H1 (cell line): ENCODE measurements around the gene RNF125. TPM values are rescaled to one million over a fixed set of nuclear protein-coding genes. Genes with fewer than 3 reads are reported as not detected.

ENCODE experiments used
- CTCF ChIA-PET: fragments of 300-600 bp; sonication (Branson Sonifier 250); formaldehyde crosslinking; loops from one replicate; lab custom pipeline; 2021; ENCODE audit not compliant: partially characterized antibody; lab: Charles Lee
- POLR2A ChIA-PET: fragments of 300-600 bp; sonication (Branson Sonifier 250); formaldehyde crosslinking; loops from one replicate; lab custom pipeline; 2021; ENCODE audit warnings: inconsistent platforms; ENCODE audit not compliant: partially characterized antibody; lab: Charles Lee
- DNase-seq, 2 experiments: peaks; one replicate each; pipeline versions ENCODE4 v3.0.0 to v3.0.0-alpha.2; 2010 to 2022; ENCODE audit warnings: low spot score in 2 of 2, low read depth in 1 of 2, mixed read lengths in 1 of 2
- FAIRE-seq: peaks from 2 replicates; lab custom pipeline; 2011; peaks lifted over from hg19 to GRCh38; lab: Jason Lieb, UNC
- H2AFZ ChIP-seq: 2 replicates; pipeline ENCODE4 v1.8.1; 2012; ENCODE audit warnings: low read length, inconsistent platforms
- H2AK5ac ChIP-seq: 2 replicates; pipeline ENCODE4 v1.6.1; 2013; ENCODE audit warnings: low read depth, low read length
- H2BK120ac ChIP-seq: replicated peaks from 2 replicates; pipeline ENCODE3; 2013; ENCODE audit warnings: low read depth, low read length, inconsistent platforms
- H2BK12ac ChIP-seq: 2 replicates; pipeline ENCODE4 v1.6.1; 2013; ENCODE audit warnings: low read depth, low read length
- H2BK15ac ChIP-seq: 2 replicates; pipeline ENCODE4 v1.6.1; 2013; ENCODE audit warnings: low read length
- H2BK20ac ChIP-seq: 2 replicates; pipeline ENCODE4 v1.6.1; 2013; ENCODE audit warnings: low read length
- H2BK5ac ChIP-seq: 2 replicates; pipeline ENCODE4 v1.6.1; 2013; ENCODE audit warnings: low read depth, low read length
- H3K14ac ChIP-seq: 2 replicates; pipeline ENCODE4 v1.6.1; 2013; ENCODE audit warnings: inconsistent platforms; ENCODE audit not compliant: insufficient read length
- H3K18ac ChIP-seq: 2 replicates; pipeline ENCODE4 v1.6.1; 2013; ENCODE audit warnings: low read length; ENCODE audit errors: extremely low read depth
- H3K23ac ChIP-seq: 2 replicates; pipeline ENCODE4 v1.6.1; 2013; ENCODE audit warnings: inconsistent platforms; ENCODE audit not compliant: insufficient read length
- H3K23me2 ChIP-seq: 2 replicates; pipeline ENCODE4 v1.6.1; 2013; ENCODE audit warnings: low read depth, low read length
- H3K27ac ChIP-seq: 2 replicates; pipeline ENCODE4 v1.6.1; 2011; ENCODE audit warnings: low read depth, low read length, inconsistent platforms
- H3K27me3 ChIP-seq, 4 experiments: replicated peaks in 1 of 4; 1 replicate in 1 of 4; 2 replicates in 3 of 4; pipeline versions ENCODE4 v1.6.1 to v1.8.1; 2011 to 2013; ENCODE audit warnings: low read length in 3 of 4, mild to moderate bottlenecking in 3 of 4, inconsistent platforms in 2 of 4, mixed read lengths in 2 of 4, moderate library complexity in 1 of 4; ENCODE audit not compliant: control insufficient read depth in 3 of 4, insufficient read depth in 3 of 4; ENCODE audit errors: extremely low read depth in 1 of 4
- H3K36me3 ChIP-seq, 4 experiments: 2 replicates each; pipeline versions ENCODE4 v1.6.1 to v1.8.1; 2011 to 2013; ENCODE audit warnings: mild to moderate bottlenecking in 4 of 4, low read length in 3 of 4, moderate library complexity in 2 of 4, control low read depth in 1 of 4, inconsistent platforms in 1 of 4; ENCODE audit not compliant: insufficient read depth in 4 of 4, control insufficient read depth in 2 of 4
- H3K4ac ChIP-seq: replicated peaks from 2 replicates; pipeline ENCODE3; 2013; ENCODE audit warnings: low read length, low read depth, mixed read lengths, inconsistent platforms; ENCODE audit not compliant: insufficient read length
- H3K4me1 ChIP-seq, 4 experiments: replicated peaks in 1 of 4; 1 replicate in 1 of 4; 2 replicates in 3 of 4; pipeline versions ENCODE4 v1.6.1 to v1.8.1; 2011 to 2013; ENCODE audit warnings: low read length in 3 of 4, inconsistent platforms in 2 of 4, mixed read lengths in 1 of 4; ENCODE audit not compliant: insufficient read depth in 4 of 4, control insufficient read depth in 3 of 4
- H3K4me2 ChIP-seq, 2 experiments: 2 replicates each; pipeline versions ENCODE4 v1.6.1 to v1.8.1; 2011 to 2013; ENCODE audit warnings: low read depth in 2 of 2, low read length in 2 of 2, control low read depth in 1 of 2, inconsistent platforms in 1 of 2, mild to moderate bottlenecking in 1 of 2; ENCODE audit not compliant: insufficient read depth in 1 of 2
- H3K4me3 ChIP-seq, 4 experiments: fragments of 200-600, 300-600 bp in 1 of 4; sonication (generic), shearing (Covaris generic), sonication (Bioruptor Twin) in 1 of 4; 2 replicates each; pipeline versions ENCODE4 v1.5.1 to v1.8.1; 2011 to 2016; ENCODE audit warnings: low read length in 4 of 4, low read depth in 3 of 4, control low read depth in 2 of 4, inconsistent platforms in 2 of 4, mild to moderate bottlenecking in 2 of 4, mixed read lengths in 1 of 4, moderate library complexity in 1 of 4; ENCODE audit not compliant: insufficient read depth in 2 of 4; ENCODE audit errors: extremely low read depth in 1 of 4
- H3K56ac ChIP-seq: replicated peaks from 2 replicates; pipeline ENCODE3; 2013; ENCODE audit warnings: low read depth, mild to moderate bottlenecking, mixed read lengths, low read length, inconsistent platforms; ENCODE audit not compliant: insufficient read length
- H3K79me1 ChIP-seq: 2 replicates; pipeline ENCODE4 v1.6.1; 2013; ENCODE audit warnings: low read depth, low read length, control low read depth
- H3K79me2 ChIP-seq, 2 experiments: 2 replicates each; pipeline versions ENCODE4 v1.6.1 to v1.8.1; 2012 to 2013; ENCODE audit warnings: low read length in 2 of 2, mild to moderate bottlenecking in 2 of 2, inconsistent platforms in 1 of 2; ENCODE audit not compliant: insufficient read depth in 2 of 2, control insufficient read depth in 1 of 2
- H3K9ac ChIP-seq, 4 experiments: replicated peaks in 1 of 4; 1 replicate in 1 of 4; 2 replicates in 3 of 4; pipeline versions ENCODE4 v1.6.1 to v1.8.1; 2011 to 2013; ENCODE audit warnings: low read depth in 3 of 4, low read length in 3 of 4, control low read depth in 2 of 4, mild to moderate bottlenecking in 2 of 4, moderate library complexity in 2 of 4, inconsistent platforms in 1 of 4; ENCODE audit errors: extremely low read depth in 1 of 4
- H3K9me3 ChIP-seq, 2 experiments: 2 replicates each; pipeline versions ENCODE4 v1.6.1 to v1.8.1; 2012 to 2013; ENCODE audit warnings: mild to moderate bottlenecking in 2 of 2, moderate library complexity in 2 of 2, control low read depth in 1 of 2, inconsistent platforms in 1 of 2, low read depth in 1 of 2, low read length in 1 of 2, mixed read lengths in 1 of 2; ENCODE audit not compliant: insufficient read depth in 2 of 2
- H4K20me1 ChIP-seq, 2 experiments: replicated peaks in 1 of 2; 2 replicates each; pipeline versions ENCODE3 to v1.8.1; 2011 to 2013; ENCODE audit warnings: inconsistent platforms in 2 of 2, low read length in 2 of 2, mild to moderate bottlenecking in 1 of 2; ENCODE audit not compliant: insufficient read depth in 2 of 2, control insufficient read depth in 1 of 2
- H4K5ac ChIP-seq: 2 replicates; pipeline ENCODE4 v1.6.1; 2013; ENCODE audit warnings: low read length, low read depth, mixed read lengths, inconsistent platforms; ENCODE audit not compliant: insufficient read length
- H4K8ac ChIP-seq: 2 replicates; pipeline ENCODE4 v1.8.0; 2013; ENCODE audit warnings: mild to moderate bottlenecking, moderate library complexity, low read length, inconsistent platforms; ENCODE audit not compliant: insufficient read depth; ENCODE audit errors: extremely low read depth
- H4K91ac ChIP-seq: replicated peaks from 2 replicates; pipeline ENCODE3; 2013; ENCODE audit warnings: low read length, mixed read lengths, inconsistent platforms; ENCODE audit not compliant: insufficient read length
- HDAC6 ChIP-seq: IDR thresholded peaks from one replicate; pipeline ENCODE4 v1.7.1; 2012; ENCODE audit warnings: low read depth, mild to moderate bottlenecking, inconsistent platforms, low read length, moderate library complexity
- RXRA ChIP-seq: IDR thresholded peaks from 2 replicates; pipeline ENCODE4 v1.6.1; 2011; ENCODE audit warnings: low read depth, mild to moderate bottlenecking, low read length, moderate library complexity; ENCODE audit not compliant: insufficient read depth
- TAF7 ChIP-seq: optimal IDR thresholded peaks from 2 replicates; pipeline ENCODE3; 2011; ENCODE audit warnings: low read depth, mild to moderate bottlenecking, inconsistent platforms, low read length, moderate library complexity, borderline replicate concordance
- WGBS, 2 experiments: shearing (Covaris generic) in 1 of 2; methylation state at CpG; one replicate each; pipeline versions ENCODE4 v1.1.6 to v1.1.7; 2013 to 2015; ENCODE audit warnings: low lambda C conversion rate in 2 of 2, mixed read lengths in 2 of 2, inconsistent platforms in 1 of 2, low coverage in 1 of 2, missing lambda C conversion rate in 1 of 2; ENCODE audit not compliant: insufficient replicate concordance in 2 of 2, insufficient coverage in 1 of 2, insufficient read length in 1 of 2; ENCODE audit errors: extremely low coverage in 1 of 2, missing lambda C conversion rate in 1 of 2; 5-methylcytosine and 5-hydroxymethylcytosine counted together
- polyA plus RNA-seq, 7 experiments: library from polyadenylated mRNA; depleted of rRNA in 3 of 7; stranded (reverse) in 5 of 7; unstranded in 2 of 7; fragments of >200 nt in 5 of 7; fragments of 200-250 nt in 2 of 7; gene quantifications; 1 replicate in 5 of 7; 2 replicates in 1 of 7; 4 replicates in 1 of 7; pipeline versions ENCODE4 v1.2.1 to v1.2.3, GENCODE V29; 2011 to 2013; ENCODE audit warnings: missing spikeins in 2 of 7, mixed read lengths in 2 of 7
- total RNA-seq: library from RNA; stranded (reverse); fragmentation: NEBNext Ultra II Directional; extraction: Animal tissue kit (Norgen Biotek cat#: 25700); gene quantifications from 2 replicates; pipeline ENCODE4 v1.2.1, GENCODE V29; 2021
- TF ChIP-seq, protein P1 (sequence below): IDR thresholded peaks from 2 replicates; pipeline ENCODE4 v1.6.1; 2011; ENCODE audit warnings: low read length, improper control_type of control experiment

RNF125 gene
- total and polyA plus RNA-seq, 2 of the 8 experiments (the other 6 are each of a cell fraction or from before 2014, with no cell fraction given) = 14.3 to 15.2 TPM

GRCh38 chr18:32037616-32038015, 19.0 kb downstream of the RNF125 start:
- CTCF ChIA-PET = interaction anchor here (1.5 kb wide), 1 partner anchor 60 kb away, joined by 3 read pairs; no protein-coding TSS in a partner anchor
- Histone ChIP-seq H3K27ac (no peak overlapping the region), H4K5ac (no peak overlapping the region), H3K23ac (no peak overlapping the region), H3K9me3 (no peaks in the 10 kb centered on the region), H3K18ac (no peak overlapping the region), H2AFZ (no peak overlapping the region), H3K4me3 (no peak overlapping the region), H2BK120ac (no peak overlapping the region), H3K36me3 (peaks cover 0 to 16% (median 7%) of the 10 kb centered on the region in 4 experiments; a peak in 4 of 8 replicates), H3K4ac (no peak overlapping the region), H3K79me2 (no peaks in the 10 kb centered on the region), H3K27me3 (no peaks in the 10 kb centered on the region), H2BK15ac (no peak overlapping the region), H4K91ac (no peak overlapping the region), H2AK5ac (no peak overlapping the region), H3K4me1 (no peaks in the 10 kb centered on the region), H2BK20ac (no peak overlapping the region), H3K14ac (no peak overlapping the region), H2BK5ac (no peak overlapping the region), H3K79me1 (no peaks in the 10 kb centered on the region), H2BK12ac (no peak overlapping the region), H4K8ac (no peak overlapping the region), H3K9ac (no peak overlapping the region), H4K20me1 (no peaks in the 10 kb centered on the region), H3K56ac (no peak overlapping the region), H3K4me2 (no peak overlapping the region), H3K23me2 (no peaks in the 10 kb centered on the region)
- POLR2A ChIA-PET = no interaction called here
- WGBS, 2 experiments = 97% methylated on average over 10 of the region's 10 CpGs; no CpG with 5 or more reads in 1 of the 2 experiments
- DNase-seq (peak in 1 of 2 experiments; percentile 22), FAIRE-seq (no peak)
- TF ChIP-seq, protein P1, sequence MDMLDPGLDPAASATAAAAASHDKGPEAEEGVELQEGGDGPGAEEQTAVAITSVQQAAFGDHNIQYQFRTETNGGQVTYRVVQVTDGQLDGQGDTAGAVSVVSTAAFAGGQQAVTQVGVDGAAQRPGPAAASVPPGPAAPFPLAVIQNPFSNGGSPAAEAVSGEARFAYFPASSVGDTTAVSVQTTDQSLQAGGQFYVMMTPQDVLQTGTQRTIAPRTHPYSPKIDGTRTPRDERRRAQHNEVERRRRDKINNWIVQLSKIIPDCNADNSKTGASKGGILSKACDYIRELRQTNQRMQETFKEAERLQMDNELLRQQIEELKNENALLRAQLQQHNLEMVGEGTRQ = no peak
- no peak for TF ChIP-seq TAF7
- TF ChIP-seq HDAC6 = no peak
- TF ChIP-seq RXRA = no peak
